ENCODE results near the gene HLA-DMA. TPM values are rescaled to one million over a fixed set of nuclear protein-coding genes. Genes with fewer than 3 reads are reported as not detected.

The HLA-DMA gene
- polyA plus RNA-seq (ENCODE audit: insufficient read length in 3 of 3): 10 to 100 TPM; 13.7 to 18.3 (median 15.6) TPM

GRCh38 chr6:32952817-32953739 is at the start of gene HLA-DMA:
Gene HLA-DMA (minus strand): TSS chr6:32953097. CDS start chr6:32953036, 61 bp downstream.
- DNase-seq (ENCODE audit: low read depth in 3 of 3, low spot score in 2 of 3): peak in 2 of 3 donors; percentile 50 to 67

GRCh38 chr6:33001685-33002084 is 48.8 kb upstream of the HLA-DMA start:
- DNase-seq (ENCODE audit: low read depth in 3 of 3, low spot score in 2 of 3): no peak

- no peak for DNase-seq (ENCODE audit: low read depth in 3 of 3, low spot score in 2 of 3)
Observed at GRCh38 chr6:33000055-33000454, 47.2 kb upstream of the HLA-DMA start.

- DNase-seq (ENCODE audit: low read depth in 3 of 3, low spot score in 2 of 3): no peak
Observed at GRCh38 chr6:32995448-32995847, 42.6 kb upstream of the HLA-DMA start.

GRCh38 chr6:32993363-32993973 is 40.6 kb upstream of the HLA-DMA start:
- DNase-seq (ENCODE audit: low read depth in 3 of 3, low spot score in 2 of 3): no peak

- no peak for DNase-seq (ENCODE audit: low read depth in 3 of 3, low spot score in 2 of 3)
Observed at GRCh38 chr6:32991972-32992371, 39.1 kb upstream of the HLA-DMA start.

GRCh38 chr6:32989368-32989767 is 36.5 kb upstream of the HLA-DMA start:
- DNase-seq (ENCODE audit: low read depth in 3 of 3, low spot score in 2 of 3): no peak

GRCh38 chr6:32984622-32985389 is 31.9 kb upstream of the HLA-DMA start:
- DNase-seq (ENCODE audit: low read depth in 3 of 3, low spot score in 2 of 3): peak in 1 of 3 donors; percentile 76

GRCh38 chr6:32983964-32984621 is 31.2 kb upstream of the HLA-DMA start:
- DNase-seq (ENCODE audit: low read depth in 3 of 3, low spot score in 2 of 3): no peak

GRCh38 chr6:32983493-32983848 is 30.6 kb upstream of the HLA-DMA start:
- no peak for DNase-seq (ENCODE audit: low read depth in 3 of 3, low spot score in 2 of 3)

- no peak for DNase-seq (ENCODE audit: low read depth in 3 of 3, low spot score in 2 of 3)
Observed at GRCh38 chr6:32982702-32983492, 30.0 kb upstream of the HLA-DMA start.

- no peak for DNase-seq (ENCODE audit: low read depth in 3 of 3, low spot score in 2 of 3)
Observed at GRCh38 chr6:32982084-32982701, 29.3 kb upstream of the HLA-DMA start.

GRCh38 chr6:32980488-32981038 is 27.7 kb upstream of the HLA-DMA start:
- DNase-seq (ENCODE audit: low read depth in 3 of 3, low spot score in 2 of 3): no peak

GRCh38 chr6:32979720-32980487 is 27.0 kb upstream of the HLA-DMA start:
- no peak for DNase-seq (ENCODE audit: low read depth in 3 of 3, low spot score in 2 of 3)

- no peak for DNase-seq (ENCODE audit: low read depth in 3 of 3, low spot score in 2 of 3)
Observed at GRCh38 chr6:32977953-32978324, 25.0 kb upstream of the HLA-DMA start.

- DNase-seq (ENCODE audit: low read depth in 3 of 3, low spot score in 2 of 3): no peak
Observed at GRCh38 chr6:32977272-32977952, 24.5 kb upstream of the HLA-DMA start.

- no peak for DNase-seq (ENCODE audit: low read depth in 3 of 3, low spot score in 2 of 3)
Observed at GRCh38 chr6:32976334-32977069, 23.6 kb upstream of the HLA-DMA start.
